H1 (cell line): ENCODE measurements around the gene ZNF398. TPM values are rescaled to one million over a fixed set of nuclear protein-coding genes. Genes with fewer than 3 reads are reported as not detected.
A peak's percentile ranks its signal among the peaks of the same experiment; 100 is the strongest.

Source experiments
- CTCF ChIA-PET: fragments of 300-600 bp; sonication (Branson Sonifier 250); formaldehyde crosslinking; loops from one replicate; lab custom pipeline; 2021; ENCODE audit not compliant: partially characterized antibody; lab: Charles Lee
- POLR2A ChIA-PET: fragments of 300-600 bp; sonication (Branson Sonifier 250); formaldehyde crosslinking; loops from one replicate; lab custom pipeline; 2021; ENCODE audit warnings: inconsistent platforms; ENCODE audit not compliant: partially characterized antibody; lab: Charles Lee
- DNase-seq, 2 experiments: peaks; one replicate each; pipeline versions ENCODE4 v3.0.0 to v3.0.0-alpha.2; 2010 to 2022; ENCODE audit warnings: low spot score in 2 of 2, low read depth in 1 of 2, mixed read lengths in 1 of 2
- FAIRE-seq: peaks from 2 replicates; lab custom pipeline; 2011; peaks lifted over from hg19 to GRCh38; lab: Jason Lieb, UNC
- H2AFZ ChIP-seq: 2 replicates; pipeline ENCODE4 v1.8.1; 2012; ENCODE audit warnings: low read length, inconsistent platforms
- H2AK5ac ChIP-seq: 2 replicates; pipeline ENCODE4 v1.6.1; 2013; ENCODE audit warnings: low read depth, low read length
- H2BK120ac ChIP-seq: replicated peaks from 2 replicates; pipeline ENCODE3; 2013; ENCODE audit warnings: low read depth, low read length, inconsistent platforms
- H2BK12ac ChIP-seq: 2 replicates; pipeline ENCODE4 v1.6.1; 2013; ENCODE audit warnings: low read depth, low read length
- H2BK15ac ChIP-seq: 2 replicates; pipeline ENCODE4 v1.6.1; 2013; ENCODE audit warnings: low read length
- H2BK20ac ChIP-seq: 2 replicates; pipeline ENCODE4 v1.6.1; 2013; ENCODE audit warnings: low read length
- H2BK5ac ChIP-seq: 2 replicates; pipeline ENCODE4 v1.6.1; 2013; ENCODE audit warnings: low read depth, low read length
- H3K14ac ChIP-seq: 2 replicates; pipeline ENCODE4 v1.6.1; 2013; ENCODE audit warnings: inconsistent platforms; ENCODE audit not compliant: insufficient read length
- H3K18ac ChIP-seq: 2 replicates; pipeline ENCODE4 v1.6.1; 2013; ENCODE audit warnings: low read length; ENCODE audit errors: extremely low read depth
- H3K23ac ChIP-seq: 2 replicates; pipeline ENCODE4 v1.6.1; 2013; ENCODE audit warnings: inconsistent platforms; ENCODE audit not compliant: insufficient read length
- H3K23me2 ChIP-seq: 2 replicates; pipeline ENCODE4 v1.6.1; 2013; ENCODE audit warnings: low read depth, low read length
- H3K27ac ChIP-seq: 2 replicates; pipeline ENCODE4 v1.6.1; 2011; ENCODE audit warnings: low read depth, low read length, inconsistent platforms
- H3K27me3 ChIP-seq, 4 experiments: replicated peaks in 1 of 4; 1 replicate in 1 of 4; 2 replicates in 3 of 4; pipeline versions ENCODE4 v1.6.1 to v1.8.1; 2011 to 2013; ENCODE audit warnings: low read length in 3 of 4, mild to moderate bottlenecking in 3 of 4, inconsistent platforms in 2 of 4, mixed read lengths in 2 of 4, moderate library complexity in 1 of 4; ENCODE audit not compliant: control insufficient read depth in 3 of 4, insufficient read depth in 3 of 4; ENCODE audit errors: extremely low read depth in 1 of 4
- H3K36me3 ChIP-seq, 4 experiments: 2 replicates each; pipeline versions ENCODE4 v1.6.1 to v1.8.1; 2011 to 2013; ENCODE audit warnings: mild to moderate bottlenecking in 4 of 4, low read length in 3 of 4, moderate library complexity in 2 of 4, control low read depth in 1 of 4, inconsistent platforms in 1 of 4; ENCODE audit not compliant: insufficient read depth in 4 of 4, control insufficient read depth in 2 of 4
- H3K4ac ChIP-seq: replicated peaks from 2 replicates; pipeline ENCODE3; 2013; ENCODE audit warnings: low read length, low read depth, mixed read lengths, inconsistent platforms; ENCODE audit not compliant: insufficient read length
- H3K4me1 ChIP-seq, 4 experiments: replicated peaks in 1 of 4; 1 replicate in 1 of 4; 2 replicates in 3 of 4; pipeline versions ENCODE4 v1.6.1 to v1.8.1; 2011 to 2013; ENCODE audit warnings: low read length in 3 of 4, inconsistent platforms in 2 of 4, mixed read lengths in 1 of 4; ENCODE audit not compliant: insufficient read depth in 4 of 4, control insufficient read depth in 3 of 4
- H3K4me2 ChIP-seq, 2 experiments: 2 replicates each; pipeline versions ENCODE4 v1.6.1 to v1.8.1; 2011 to 2013; ENCODE audit warnings: low read depth in 2 of 2, low read length in 2 of 2, control low read depth in 1 of 2, inconsistent platforms in 1 of 2, mild to moderate bottlenecking in 1 of 2; ENCODE audit not compliant: insufficient read depth in 1 of 2
- H3K4me3 ChIP-seq, 4 experiments: fragments of 200-600, 300-600 bp in 1 of 4; sonication (generic), shearing (Covaris generic), sonication (Bioruptor Twin) in 1 of 4; 2 replicates each; pipeline versions ENCODE4 v1.5.1 to v1.8.1; 2011 to 2016; ENCODE audit warnings: low read length in 4 of 4, low read depth in 3 of 4, control low read depth in 2 of 4, inconsistent platforms in 2 of 4, mild to moderate bottlenecking in 2 of 4, mixed read lengths in 1 of 4, moderate library complexity in 1 of 4; ENCODE audit not compliant: insufficient read depth in 2 of 4; ENCODE audit errors: extremely low read depth in 1 of 4
- H3K56ac ChIP-seq: replicated peaks from 2 replicates; pipeline ENCODE3; 2013; ENCODE audit warnings: low read depth, mild to moderate bottlenecking, mixed read lengths, low read length, inconsistent platforms; ENCODE audit not compliant: insufficient read length
- H3K79me1 ChIP-seq: 2 replicates; pipeline ENCODE4 v1.6.1; 2013; ENCODE audit warnings: low read depth, low read length, control low read depth
- H3K79me2 ChIP-seq, 2 experiments: 2 replicates each; pipeline versions ENCODE4 v1.6.1 to v1.8.1; 2012 to 2013; ENCODE audit warnings: low read length in 2 of 2, mild to moderate bottlenecking in 2 of 2, inconsistent platforms in 1 of 2; ENCODE audit not compliant: insufficient read depth in 2 of 2, control insufficient read depth in 1 of 2
- H3K9ac ChIP-seq, 4 experiments: replicated peaks in 1 of 4; 1 replicate in 1 of 4; 2 replicates in 3 of 4; pipeline versions ENCODE4 v1.6.1 to v1.8.1; 2011 to 2013; ENCODE audit warnings: low read depth in 3 of 4, low read length in 3 of 4, control low read depth in 2 of 4, mild to moderate bottlenecking in 2 of 4, moderate library complexity in 2 of 4, inconsistent platforms in 1 of 4; ENCODE audit errors: extremely low read depth in 1 of 4
- H3K9me3 ChIP-seq, 2 experiments: 2 replicates each; pipeline versions ENCODE4 v1.6.1 to v1.8.1; 2012 to 2013; ENCODE audit warnings: mild to moderate bottlenecking in 2 of 2, moderate library complexity in 2 of 2, control low read depth in 1 of 2, inconsistent platforms in 1 of 2, low read depth in 1 of 2, low read length in 1 of 2, mixed read lengths in 1 of 2; ENCODE audit not compliant: insufficient read depth in 2 of 2
- H4K20me1 ChIP-seq, 2 experiments: replicated peaks in 1 of 2; 2 replicates each; pipeline versions ENCODE3 to v1.8.1; 2011 to 2013; ENCODE audit warnings: inconsistent platforms in 2 of 2, low read length in 2 of 2, mild to moderate bottlenecking in 1 of 2; ENCODE audit not compliant: insufficient read depth in 2 of 2, control insufficient read depth in 1 of 2
- H4K5ac ChIP-seq: 2 replicates; pipeline ENCODE4 v1.6.1; 2013; ENCODE audit warnings: low read length, low read depth, mixed read lengths, inconsistent platforms; ENCODE audit not compliant: insufficient read length
- H4K8ac ChIP-seq: 2 replicates; pipeline ENCODE4 v1.8.0; 2013; ENCODE audit warnings: mild to moderate bottlenecking, moderate library complexity, low read length, inconsistent platforms; ENCODE audit not compliant: insufficient read depth; ENCODE audit errors: extremely low read depth
- H4K91ac ChIP-seq: replicated peaks from 2 replicates; pipeline ENCODE3; 2013; ENCODE audit warnings: low read length, mixed read lengths, inconsistent platforms; ENCODE audit not compliant: insufficient read length
- CTCF ChIP-seq, 3 experiments: IDR thresholded peaks; 1 replicate in 2 of 3; 2 replicates in 1 of 3; pipeline versions ENCODE4 v1.5.1 to v1.6.1; 2011; ENCODE audit warnings: low read length in 3 of 3, mild to moderate bottlenecking in 3 of 3, inconsistent platforms in 2 of 3, low read depth in 1 of 3, moderate library complexity in 1 of 3; ENCODE audit not compliant: insufficient read depth in 1 of 3; ENCODE audit errors: control extremely low read depth in 1 of 3
- JUND ChIP-seq: IDR thresholded peaks from 2 replicates; pipeline ENCODE4 v1.6.1; 2011; ENCODE audit warnings: mild to moderate bottlenecking, improper control_type of control experiment, low read length
- WGBS, 2 experiments: shearing (Covaris generic) in 1 of 2; methylation state at CpG; one replicate each; pipeline versions ENCODE4 v1.1.6 to v1.1.7; 2013 to 2015; ENCODE audit warnings: low lambda C conversion rate in 2 of 2, mixed read lengths in 2 of 2, inconsistent platforms in 1 of 2, low coverage in 1 of 2, missing lambda C conversion rate in 1 of 2; ENCODE audit not compliant: insufficient replicate concordance in 2 of 2, insufficient coverage in 1 of 2, insufficient read length in 1 of 2; ENCODE audit errors: extremely low coverage in 1 of 2, missing lambda C conversion rate in 1 of 2; 5-methylcytosine and 5-hydroxymethylcytosine counted together
- polyA plus RNA-seq, 7 experiments: library from polyadenylated mRNA; depleted of rRNA in 3 of 7; stranded (reverse) in 5 of 7; unstranded in 2 of 7; fragments of >200 nt in 5 of 7; fragments of 200-250 nt in 2 of 7; gene quantifications; 1 replicate in 5 of 7; 2 replicates in 1 of 7; 4 replicates in 1 of 7; pipeline versions ENCODE4 v1.2.1 to v1.2.3, GENCODE V29; 2011 to 2013; ENCODE audit warnings: missing spikeins in 2 of 7, mixed read lengths in 2 of 7
- total RNA-seq: library from RNA; stranded (reverse); fragmentation: NEBNext Ultra II Directional; extraction: Animal tissue kit (Norgen Biotek cat#: 25700); gene quantifications from 2 replicates; pipeline ENCODE4 v1.2.1, GENCODE V29; 2021

Gene ZNF398
- total and polyA plus RNA-seq, 2 of the 8 experiments (the other 6 are each of a cell fraction or from before 2014, with no cell fraction given): 52.7 to 63.5 TPM

- TF ChIP-seq JUND (no peak), CTCF (IDR thresholded peaks at IDR 0.05; ENCODE audit: control extremely low read depth in 1 of 3, insufficient read depth in 1 of 3, low read depth in 1 of 3, low read length in 3 of 3) (peak in 1 of 3 experiments; percentile 28; a peak in 1 of 4 replicates)
- TF ChIP-seq, all 59 proteins: peak for 1
- no peak overlapping the region for H4K5ac ChIP-seq
- no peaks in the 10 kb centered on the region for H3K9me3 ChIP-seq
- peak overlapping the region; percentile 25; the same call in 1 of the 2 replicates for H4K8ac ChIP-seq
- no peak overlapping the region for H3K56ac ChIP-seq
- H2BK5ac ChIP-seq: no peak overlapping the region; the same call in 1 of the 2 replicates
- H2AFZ ChIP-seq: no peak overlapping the region
- H3K23ac ChIP-seq: no peak overlapping the region
- H2BK15ac ChIP-seq: no peak overlapping the region
- peaks cover 0 to 3% (median 0%) of the 10 kb centered on the region in 4 experiments; a peak in 1 of 8 replicates for H3K36me3 ChIP-seq
- no peaks in the 10 kb centered on the region for H3K23me2 ChIP-seq
- no peak overlapping the region for H3K14ac ChIP-seq
- no peak overlapping the region for H2AK5ac ChIP-seq
- H2BK120ac ChIP-seq: no peak overlapping the region
- no peak overlapping the region for H2BK20ac ChIP-seq
- H3K4me2 ChIP-seq: no peak overlapping the region
- no peak overlapping the region for H3K18ac ChIP-seq
- FAIRE-seq (no peak), DNase-seq (no peak)
- H4K91ac ChIP-seq: no peak overlapping the region
- no peak overlapping the region for H2BK12ac ChIP-seq
- POLR2A ChIA-PET: interaction anchor here (0.9 to 1.2 kb wide), 2 partner anchors 14 to 43 kb away, joined by 3 read pairs; no protein-coding TSS in a partner anchor
- H4K20me1 ChIP-seq: no peaks in the 10 kb centered on the region
- WGBS, 2 experiments: 90% methylated on average over 9 of the region's 9 CpGs; no CpG with 5 or more reads in 1 of the 2 experiments
- H3K9ac ChIP-seq: no peak overlapping the region
- H3K27ac ChIP-seq: no peak overlapping the region
- no peak overlapping the region for H3K4ac ChIP-seq
- no peaks in the 10 kb centered on the region for H3K4me1 ChIP-seq
- H3K4me3 ChIP-seq: no peak overlapping the region
- CTCF ChIA-PET: interaction anchor here (0.9 to 4.1 kb wide), 6 partner anchors 9 to 150 kb away, joined by 3 to 23 read pairs (median 4); partner anchors contain the start of gene ZNF425
- no peaks in the 10 kb centered on the region for H3K79me1 ChIP-seq
- no peaks in the 10 kb centered on the region for H3K79me2 ChIP-seq
- H3K27me3 ChIP-seq: no peaks in the 10 kb centered on the region
Measured at GRCh38 chr7:149103424-149103823, 43.8 kb upstream of the ZNF398 start.
